Measurements from ENCODE around the gene MARCHF5.

- TF ChIP-seq SP1 (IDR thresholded peaks at IDR 0.05; ENCODE audit: low read depth) (no peak), CTCF (IDR thresholded peaks at IDR 0.05 in 2 of 3, conservative IDR thresholded peaks at IDR 0.05 in 1 of 3; ENCODE audit: borderline replicate concordance in 1 of 3, insufficient read depth in 1 of 3, low read depth in 2 of 3, low read length in 2 of 3) (no peak), POLR2A (IDR thresholded peaks at IDR 0.05; ENCODE audit: borderline replicate concordance, extremely low read depth, insufficient read depth, insufficient read length) (no peak), SRF (IDR thresholded peaks at IDR 0.05; ENCODE audit: low read depth) (no peak), CEBPB (IDR thresholded peaks at IDR 0.05; ENCODE audit: low read depth) (no peak), ZBTB33 (IDR thresholded peaks at IDR 0.05; ENCODE audit: extremely low read depth, insufficient replicate concordance, low read length) (no peak), POLR2AphosphoS5 (IDR thresholded peaks at IDR 0.05; ENCODE audit: low read depth, low read length) (no peak), YY1 (IDR thresholded peaks at IDR 0.05; ENCODE audit: extremely low read depth, insufficient replicate concordance, low read depth, low read length) (no peak), RAD21 (IDR thresholded peaks at IDR 0.05; ENCODE audit: low read depth) (no peak), EZH2phosphoT487 (IDR thresholded peaks at IDR 0.05; ENCODE audit: borderline replicate concordance) (no peak), EZH2 (IDR thresholded peaks at IDR 0.05) (no peak)
Observed at GRCh38 chr10:92366412-92367021, 75.5 kb downstream of the MARCHF5 start.
